ENCODE data around the gene EEPD1. TPM values are rescaled to one million over a fixed set of nuclear protein-coding genes. Genes with fewer than 3 reads are reported as not detected.

Gene EEPD1
- total RNA-seq, 1 donor from 2014 or later, result 10.8 TPM

GRCh38 chr7:36286226-36286625 is 133.2 kb downstream of the EEPD1 start:
- no peak overlapping the region for H3K4me3 ChIP-seq (ENCODE audit: low read depth, low read length)
- DNase-seq (ENCODE audit: low read depth), result no peak
- TF ChIP-seq, protein P1, sequence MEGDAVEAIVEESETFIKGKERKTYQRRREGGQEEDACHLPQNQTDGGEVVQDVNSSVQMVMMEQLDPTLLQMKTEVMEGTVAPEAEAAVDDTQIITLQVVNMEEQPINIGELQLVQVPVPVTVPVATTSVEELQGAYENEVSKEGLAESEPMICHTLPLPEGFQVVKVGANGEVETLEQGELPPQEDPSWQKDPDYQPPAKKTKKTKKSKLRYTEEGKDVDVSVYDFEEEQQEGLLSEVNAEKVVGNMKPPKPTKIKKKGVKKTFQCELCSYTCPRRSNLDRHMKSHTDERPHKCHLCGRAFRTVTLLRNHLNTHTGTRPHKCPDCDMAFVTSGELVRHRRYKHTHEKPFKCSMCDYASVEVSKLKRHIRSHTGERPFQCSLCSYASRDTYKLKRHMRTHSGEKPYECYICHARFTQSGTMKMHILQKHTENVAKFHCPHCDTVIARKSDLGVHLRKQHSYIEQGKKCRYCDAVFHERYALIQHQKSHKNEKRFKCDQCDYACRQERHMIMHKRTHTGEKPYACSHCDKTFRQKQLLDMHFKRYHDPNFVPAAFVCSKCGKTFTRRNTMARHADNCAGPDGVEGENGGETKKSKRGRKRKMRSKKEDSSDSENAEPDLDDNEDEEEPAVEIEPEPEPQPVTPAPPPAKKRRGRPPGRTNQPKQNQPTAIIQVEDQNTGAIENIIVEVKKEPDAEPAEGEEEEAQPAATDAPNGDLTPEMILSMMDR (conservative IDR thresholded peaks at IDR 0.05; ENCODE audit: low read depth, low read length), result no peak

GRCh38 chr7:36286688-36287087 is 133.6 kb downstream of the EEPD1 start:
- TF ChIP-seq, protein P1 (conservative IDR thresholded peaks at IDR 0.05; ENCODE audit: low read depth, low read length), result no peak
- DNase-seq (ENCODE audit: low read depth), result no peak
- no peak overlapping the region for H3K4me3 ChIP-seq (ENCODE audit: low read depth, low read length)

- DNase-seq (ENCODE audit: low read depth), result no peak
- TF ChIP-seq, protein P1 (conservative IDR thresholded peaks at IDR 0.05; ENCODE audit: low read depth, low read length), result no peak
- H3K4me3 ChIP-seq (ENCODE audit: low read depth, low read length), result no peak overlapping the region
Measured at GRCh38 chr7:36287371-36288241, 134.6 kb downstream of the EEPD1 start.

- TF ChIP-seq, protein P1 (conservative IDR thresholded peaks at IDR 0.05; ENCODE audit: low read depth, low read length), result no peak
- no peak overlapping the region for H3K4me3 ChIP-seq (ENCODE audit: low read depth, low read length)
- DNase-seq (ENCODE audit: low read depth), result no peak
Measured at GRCh38 chr7:36288501-36288900, 135.4 kb downstream of the EEPD1 start.

GRCh38 chr7:36289833-36290661 is 137.0 kb downstream of the EEPD1 start:
- DNase-seq (ENCODE audit: low read depth), result no peak
- TF ChIP-seq, protein P1 (conservative IDR thresholded peaks at IDR 0.05; ENCODE audit: low read depth, low read length), result no peak
- H3K4me3 ChIP-seq (ENCODE audit: low read depth, low read length), result no peak overlapping the region

DNA sequence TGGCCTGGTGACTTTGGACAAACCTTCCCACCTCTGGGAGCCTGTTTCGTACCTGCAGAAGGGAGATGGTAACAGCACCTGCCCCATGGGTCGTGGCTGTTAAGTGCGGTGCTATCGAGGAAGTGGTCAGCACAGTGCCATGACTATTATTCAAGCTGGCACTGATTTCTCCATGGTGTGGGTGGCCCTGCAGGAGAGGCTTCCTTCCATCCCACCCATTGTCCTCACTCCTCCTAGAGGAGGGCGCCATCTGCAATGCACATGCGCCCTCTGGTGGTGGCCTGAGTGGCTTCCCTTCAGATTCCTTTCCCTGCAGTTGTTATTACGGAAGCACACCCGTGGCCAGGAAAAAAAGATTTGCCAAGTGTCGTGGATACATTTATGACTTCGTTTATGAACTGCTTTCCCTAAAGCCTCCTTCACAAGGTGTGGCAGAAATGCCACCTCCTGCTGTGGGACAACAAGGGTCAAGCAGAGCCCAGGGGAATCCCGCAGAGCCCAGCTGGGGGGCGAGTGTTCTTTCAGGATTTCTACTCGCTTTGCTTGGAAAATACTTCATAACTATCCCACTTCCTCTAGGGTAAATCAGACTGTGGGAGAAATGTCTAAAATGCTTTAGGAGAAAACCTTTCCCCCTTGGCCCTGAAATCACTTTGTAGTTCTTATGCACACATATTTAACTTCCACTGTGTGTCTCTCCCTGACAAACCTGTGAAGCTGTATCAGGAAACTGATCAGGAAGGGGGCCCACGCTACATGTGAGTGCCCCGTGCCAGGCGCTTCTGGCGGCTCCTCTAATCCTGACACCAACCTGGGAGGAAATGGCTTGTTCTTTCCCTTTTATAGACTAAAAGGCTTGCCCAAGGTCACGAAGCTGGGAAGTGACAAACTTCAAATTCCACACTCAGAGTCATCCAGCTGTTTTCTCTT is 138.6 kb downstream of the EEPD1 start:
- no peak for DNase-seq (ENCODE audit: low read depth)
- peak overlapping the region; percentile 51 for H3K4me3 ChIP-seq (ENCODE audit: low read depth, low read length)
- TF ChIP-seq, protein P1 (conservative IDR thresholded peaks at IDR 0.05; ENCODE audit: low read depth, low read length), result peak; percentile 99

Measured in epithelial cell of proximal tubule (primary cell).